Lung (tissue), 12 donors: ENCODE results near the gene NFKBIE. TPM values are rescaled to one million over a fixed set of nuclear protein-coding genes. Genes with fewer than 3 reads are reported as not detected.

Experiments used
- ATAC-seq: fragments of 200-7000 bp; cut with Tn5 transposase; one replicate; pipeline ENCODE4 v1.9.1; 2020; ENCODE audit warnings: moderate number of reproducible peaks; ENCODE audit not compliant: insufficient read depth, low FRiP score
- DNase-seq, 3 donors: peaks; one replicate each; pipeline ENCODE4 v3.0.0-alpha.2; 2013 to 2017
- H3K27ac ChIP-seq, 2 donors: one replicate each; pipeline ENCODE4 v1.5.1; 2013; ENCODE audit warnings: mild to moderate bottlenecking in 2 of 2, moderate library complexity in 2 of 2, control low read depth in 1 of 2, inconsistent platforms in 1 of 2, low read depth in 1 of 2, low read length in 1 of 2
- H3K27me3 ChIP-seq, 3 donors: one replicate each; pipeline ENCODE4 v1.5.1; 2013; ENCODE audit warnings: low read length in 2 of 3; ENCODE audit not compliant: control insufficient read depth in 3 of 3, insufficient read depth in 3 of 3
- H3K36me3 ChIP-seq, 4 donors: one replicate each; pipeline ENCODE4 v1.5.1; 2013; ENCODE audit warnings: low read length in 4 of 4, mild to moderate bottlenecking in 1 of 4, moderate library complexity in 1 of 4; ENCODE audit not compliant: control insufficient read depth in 4 of 4, insufficient read depth in 4 of 4
- H3K4me1 ChIP-seq, 5 donors: one replicate each; pipeline ENCODE4 v1.5.1; 2013; ENCODE audit warnings: low read length in 5 of 5, mild to moderate bottlenecking in 2 of 5, moderate library complexity in 1 of 5; ENCODE audit not compliant: control insufficient read depth in 5 of 5, insufficient read depth in 5 of 5
- H3K4me3 ChIP-seq: one replicate; pipeline ENCODE4 v1.5.1; 2013; ENCODE audit warnings: mild to moderate bottlenecking, control low read depth, moderate library complexity
- H3K9ac ChIP-seq, 2 donors: one replicate each; pipeline ENCODE4 v1.5.1; 2013; ENCODE audit warnings: low read length in 2 of 2, control low read depth in 1 of 2; ENCODE audit not compliant: insufficient read depth in 1 of 2
- H3K9me3 ChIP-seq, 4 donors: one replicate each; pipeline ENCODE4 v1.5.1; 2013; ENCODE audit warnings: low read length in 3 of 4, mild to moderate bottlenecking in 1 of 4, moderate library complexity in 1 of 4; ENCODE audit not compliant: control insufficient read depth in 4 of 4, insufficient read depth in 3 of 4
- WGBS, 2 donors: extraction: QIAGEN DNeasy Blood & Tissue Kit; methylation state at CpG; one replicate each; pipeline ENCODE4 v1.1.7; 2013; 5-methylcytosine and 5-hydroxymethylcytosine counted together
- polyA plus RNA-seq, 2 donors: library from polyadenylated mRNA; stranded (reverse); fragments of 200-250 nt; gene quantifications; one replicate each; pipeline ENCODE4 v1.2.1, GENCODE V29; 2013
- total RNA-seq, 2 donors: library from RNA; depleted of rRNA in 1 of 2; stranded (reverse); fragments of >200 nt in 1 of 2; gene quantifications; one replicate each; pipeline ENCODE4 v1.2.1, GENCODE V29; 2014 to 2021
- TF ChIP-seq, protein P1 (sequence below): IDR thresholded peaks from 2 replicates; pipeline ENCODE4 v1.5.1; 2012; ENCODE audit warnings: mild to moderate bottlenecking; ENCODE audit errors: control extremely low read depth, extremely low read depth
- donor health status: control.
- donor health status: control.
- donor health status: Bipolar disorder and iron deficiency.
- donor health status: healthy.
- donor health status: DM: yes; HTN: yes; CAD: no.

NFKBIE gene
- total and polyA plus RNA-seq, 4 donors = 13.1 to 40.6 (median 20.4) TPM

DNA sequence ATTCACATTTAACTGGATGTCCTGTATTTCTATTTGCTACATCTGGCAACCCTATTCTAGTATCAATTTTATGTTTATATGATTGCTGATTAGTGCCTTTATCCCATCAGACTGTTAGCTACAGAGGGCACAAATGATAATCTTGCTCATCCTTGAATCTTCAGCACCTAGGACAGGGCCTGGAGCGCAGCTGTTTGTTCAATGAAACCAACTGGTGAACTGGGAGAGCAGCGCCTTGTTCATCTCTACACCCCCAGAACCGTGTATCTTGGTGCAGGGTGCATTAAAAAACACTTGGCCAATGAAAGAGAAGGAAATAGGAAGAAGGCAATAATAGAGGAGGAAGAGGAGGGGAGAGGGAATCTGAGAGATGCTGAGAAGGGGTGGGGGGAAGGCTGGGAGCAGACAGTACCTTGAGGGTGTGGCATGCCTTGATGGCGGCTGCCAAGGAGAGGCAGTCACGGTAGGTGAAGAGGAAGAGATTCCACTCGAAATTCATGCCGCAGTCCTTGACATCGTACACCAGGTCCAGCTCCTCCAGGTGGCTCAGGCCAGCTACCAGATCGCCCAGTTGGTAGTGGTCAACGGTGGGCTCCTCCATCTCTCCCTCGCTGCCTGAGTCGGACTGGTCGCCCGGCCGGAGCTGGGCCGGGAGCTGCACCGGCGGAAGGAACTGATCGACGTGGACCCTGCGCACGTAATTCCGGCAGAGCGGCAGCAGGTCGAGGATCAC, 20.4 kb upstream of the NFKBIE start:
- DNase-seq = peak in 1 of 3 donors; percentile 31
- Histone ChIP-seq H3K4me1 (no peaks in the 10 kb centered on the region), H3K9ac (no peak overlapping the region), H3K27ac (no peak overlapping the region), H3K27me3 (peaks cover 0 to 37% (median 4%) of the 10 kb centered on the region in 3 donors), H3K4me3 (no peak overlapping the region), H3K36me3 (no peaks in the 10 kb centered on the region), H3K9me3 (peaks cover 0 to 6% (median 0%) of the 10 kb centered on the region in 4 donors)
- 75 to 83% methylated on average over 25 of the region's 25 CpGs for WGBS, 2 donors
- no peak for ATAC-seq
- TF ChIP-seq, protein P1, sequence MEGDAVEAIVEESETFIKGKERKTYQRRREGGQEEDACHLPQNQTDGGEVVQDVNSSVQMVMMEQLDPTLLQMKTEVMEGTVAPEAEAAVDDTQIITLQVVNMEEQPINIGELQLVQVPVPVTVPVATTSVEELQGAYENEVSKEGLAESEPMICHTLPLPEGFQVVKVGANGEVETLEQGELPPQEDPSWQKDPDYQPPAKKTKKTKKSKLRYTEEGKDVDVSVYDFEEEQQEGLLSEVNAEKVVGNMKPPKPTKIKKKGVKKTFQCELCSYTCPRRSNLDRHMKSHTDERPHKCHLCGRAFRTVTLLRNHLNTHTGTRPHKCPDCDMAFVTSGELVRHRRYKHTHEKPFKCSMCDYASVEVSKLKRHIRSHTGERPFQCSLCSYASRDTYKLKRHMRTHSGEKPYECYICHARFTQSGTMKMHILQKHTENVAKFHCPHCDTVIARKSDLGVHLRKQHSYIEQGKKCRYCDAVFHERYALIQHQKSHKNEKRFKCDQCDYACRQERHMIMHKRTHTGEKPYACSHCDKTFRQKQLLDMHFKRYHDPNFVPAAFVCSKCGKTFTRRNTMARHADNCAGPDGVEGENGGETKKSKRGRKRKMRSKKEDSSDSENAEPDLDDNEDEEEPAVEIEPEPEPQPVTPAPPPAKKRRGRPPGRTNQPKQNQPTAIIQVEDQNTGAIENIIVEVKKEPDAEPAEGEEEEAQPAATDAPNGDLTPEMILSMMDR = no peak

DNA sequence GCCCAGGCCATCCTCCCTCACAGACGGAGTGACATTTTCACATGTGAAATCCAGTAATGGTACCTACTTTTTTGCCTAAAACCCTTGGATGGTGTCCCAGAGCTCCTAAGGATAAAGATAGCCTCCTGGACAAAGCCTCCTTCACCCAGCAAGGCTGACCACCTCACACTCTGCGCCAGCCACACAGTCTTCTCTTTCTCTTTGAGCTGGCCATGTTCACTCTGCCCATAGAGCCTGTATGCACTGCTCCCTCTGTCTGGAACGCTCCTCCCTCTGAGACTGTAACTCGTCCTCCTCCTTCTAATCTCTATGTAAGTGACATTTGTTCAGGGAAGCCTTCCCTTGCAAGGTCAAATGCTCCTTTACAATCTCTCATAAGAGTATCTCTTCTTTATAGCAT, 19.5 kb upstream of the NFKBIE start:
- TF ChIP-seq, protein P1 = no peak
- H3K9me3 ChIP-seq = peaks cover 0 to 6% (median 0%) of the 10 kb centered on the region in 4 donors
- H3K9ac ChIP-seq = no peak overlapping the region
- H3K36me3 ChIP-seq = no peaks in the 10 kb centered on the region
- ATAC-seq (no peak), DNase-seq (no peak)
- H3K4me3 ChIP-seq = no peak overlapping the region
- H3K27ac ChIP-seq = no peak overlapping the region
- no peaks in the 10 kb centered on the region for H3K4me1 ChIP-seq
- WGBS, 2 donors = 53 to 80% methylated on average over 4 of the region's 4 CpGs
- H3K27me3 ChIP-seq = peaks cover 0 to 36% (median 4%) of the 10 kb centered on the region in 3 donors

DNA sequence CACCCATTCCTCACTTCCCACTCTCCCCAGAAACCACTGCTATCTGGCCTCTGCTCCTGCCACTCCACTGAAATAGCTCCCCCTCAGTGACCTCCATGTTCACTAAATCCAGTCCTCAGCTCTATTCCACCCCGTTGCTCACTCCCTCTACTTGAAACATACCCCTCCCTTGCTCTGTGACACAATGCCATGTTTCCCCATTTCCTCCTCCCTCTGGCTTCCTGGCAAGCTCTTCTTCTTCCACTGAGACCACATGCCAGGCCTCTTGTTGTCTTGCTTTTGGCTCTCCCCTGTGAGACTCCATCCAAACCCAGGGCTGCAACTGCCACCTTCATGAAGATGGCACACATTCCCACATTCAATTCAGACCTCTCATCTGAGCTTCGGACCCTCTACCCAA, 18.8 kb upstream of the NFKBIE start:
- TF ChIP-seq, protein P1 = no peak
- no peak overlapping the region for H3K9ac ChIP-seq
- H3K9me3 ChIP-seq = peaks cover 0 to 4% (median 0%) of the 10 kb centered on the region in 4 donors
- 43 to 44% methylated on average over 2 of the region's 2 CpGs for WGBS, 2 donors
- no peaks in the 10 kb centered on the region for H3K4me1 ChIP-seq
- peaks cover 0 to 35% (median 4%) of the 10 kb centered on the region in 3 donors for H3K27me3 ChIP-seq
- H3K4me3 ChIP-seq = no peak overlapping the region
- H3K36me3 ChIP-seq = no peaks in the 10 kb centered on the region
- H3K27ac ChIP-seq = no peak overlapping the region
- ATAC-seq (no peak), DNase-seq (no peak)
